C4-2B (cell line): ENCODE measurements around the gene CD38.

Source experiments
- H3K27ac ChIP-seq: fragments of 450-650 bp; 2 replicates; pipeline ENCODE4 v1.5.1; 2017
- CTCF ChIP-seq: fragments of 450-650 bp; conservative IDR thresholded peaks from 2 replicates; pipeline ENCODE4 v1.5.1; 2017; ENCODE audit warnings: mild to moderate bottlenecking
- ZFX ChIP-seq: fragments of 450-650 bp; IDR thresholded peaks from 2 replicates; pipeline ENCODE4 v1.6.1; 2017

The CD38 gene

GRCh38 chr4:15873117-15873516, 95.0 kb downstream of the CD38 start:
- TF ChIP-seq ZFX: no peak
- no peak for TF ChIP-seq CTCF
- no peak overlapping the region for H3K27ac ChIP-seq

GRCh38 chr4:15874671-15875070, 96.5 kb downstream of the CD38 start:
- TF ChIP-seq ZFX (no peak), CTCF (no peak)

DNA sequence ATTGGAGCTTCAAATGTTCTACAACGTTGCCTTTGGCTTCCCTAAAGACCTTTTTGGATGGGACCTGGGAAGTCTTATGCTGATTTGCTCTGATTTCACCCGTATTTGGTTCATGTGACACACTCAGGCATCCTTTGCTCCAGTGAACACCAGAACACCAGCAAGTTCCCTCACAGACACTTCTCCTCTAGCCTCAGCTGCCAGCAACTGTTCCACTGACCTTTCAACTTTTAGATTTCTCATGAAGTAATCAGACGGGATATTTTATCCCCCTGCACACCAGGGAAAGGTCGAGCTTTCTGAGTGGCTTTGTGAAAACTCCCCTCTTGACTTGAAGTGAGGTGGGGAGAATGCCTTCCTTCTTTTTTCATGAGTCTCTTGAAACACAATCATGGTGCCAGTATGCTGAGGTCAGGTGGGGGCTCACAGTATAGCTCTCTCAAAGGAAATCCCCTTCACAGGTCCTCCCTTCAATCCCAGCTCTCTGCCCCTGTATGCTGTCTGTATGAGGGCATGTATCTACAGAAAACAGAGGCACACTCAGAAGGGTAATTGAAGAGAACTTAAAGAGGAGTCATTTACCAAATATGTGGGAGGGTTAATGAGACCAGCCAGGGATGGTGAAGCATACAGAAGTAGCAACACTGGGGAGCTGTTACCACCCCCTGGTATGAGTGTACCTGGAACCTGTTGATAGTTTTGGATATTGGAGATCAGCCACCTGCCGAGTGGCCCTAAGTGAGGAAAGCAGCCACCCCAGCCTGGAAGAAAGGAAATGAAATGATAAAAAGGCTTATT, 97.7 kb downstream of the CD38 start:
- H3K27ac ChIP-seq: no peak overlapping the region
- no peak for TF ChIP-seq ZFX
- no peak for TF ChIP-seq CTCF

More at GRCh38 chr4:15874671-15875070, 96.5 kb downstream of the CD38 start:
- H3K27ac ChIP-seq: no peak overlapping the region

GRCh38 chr4:15878011-15878410, 99.9 kb downstream of the CD38 start:
- no peak overlapping the region for H3K27ac ChIP-seq
- TF ChIP-seq CTCF: no peak
- no peak for TF ChIP-seq ZFX

DNA sequence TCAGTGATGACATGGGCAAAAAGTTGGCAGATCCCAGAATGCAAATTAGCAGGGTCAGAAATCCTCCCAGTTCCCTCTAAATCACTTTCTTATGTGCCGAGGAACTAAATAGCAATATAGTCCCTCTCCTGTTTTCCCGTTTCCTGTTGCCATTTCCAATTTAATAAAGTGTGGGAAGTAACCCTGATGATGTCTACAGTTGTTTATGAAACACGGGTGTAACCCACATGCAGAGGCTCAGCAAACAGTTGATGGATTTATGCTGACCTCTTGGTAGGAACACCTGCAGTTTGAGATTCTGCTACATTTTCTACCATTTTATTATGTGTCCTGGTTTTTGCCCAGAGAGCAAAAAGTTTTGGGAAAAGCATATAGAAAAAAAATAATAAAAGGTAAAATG, 103.7 kb downstream of the CD38 start:
- TF ChIP-seq CTCF (no peak), ZFX (no peak)
- H3K27ac ChIP-seq: no peak overlapping the region

- peak; percentile 87 for TF ChIP-seq CTCF
- no peak for TF ChIP-seq ZFX
- H3K27ac ChIP-seq: no peak overlapping the region
These were observed 104.6 kb downstream of the CD38 start for GRCh38 chr4:15882675-15883086.

GRCh38 chr4:15883610-15884243, 105.6 kb downstream of the CD38 start:
- H3K27ac ChIP-seq: no peak overlapping the region
- TF ChIP-seq CTCF (no peak), ZFX (no peak)
